COLO829 (cell line): ENCODE data around the gene CRACR2A.

ENCODE experiments used
- DNase-seq: peaks from one replicate; pipeline ENCODE4 v3.0.0; 2012; ENCODE audit warnings: low spot score

CRACR2A gene

GRCh38 chr12:3723916-3724805 is 28.7 kb downstream of the CRACR2A start:
- DNase-seq: no peak

DNA sequence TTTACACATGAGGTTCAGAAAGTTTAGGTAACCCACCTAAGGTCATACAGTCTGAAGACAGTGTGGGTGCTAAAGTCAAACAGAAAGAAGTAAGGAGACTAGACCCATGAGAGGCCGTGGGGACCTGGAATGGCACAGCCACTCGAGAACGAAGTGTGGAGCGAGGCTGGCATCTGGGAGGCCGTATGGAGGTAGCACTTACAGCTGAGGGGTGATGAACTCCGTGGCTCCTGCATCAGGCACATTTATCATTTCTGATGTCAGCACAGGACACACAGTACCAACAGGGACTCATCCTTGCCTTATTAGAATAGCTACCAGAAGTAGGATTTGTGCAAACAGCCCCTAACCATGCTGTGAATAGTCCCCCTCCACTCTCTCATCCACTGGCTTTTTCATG is 30.5 kb downstream of the CRACR2A start:
- no peak for DNase-seq

- DNase-seq: no peak
Measured at GRCh38 chr12:3720772-3721171, 32.1 kb downstream of the CRACR2A start.

DNA sequence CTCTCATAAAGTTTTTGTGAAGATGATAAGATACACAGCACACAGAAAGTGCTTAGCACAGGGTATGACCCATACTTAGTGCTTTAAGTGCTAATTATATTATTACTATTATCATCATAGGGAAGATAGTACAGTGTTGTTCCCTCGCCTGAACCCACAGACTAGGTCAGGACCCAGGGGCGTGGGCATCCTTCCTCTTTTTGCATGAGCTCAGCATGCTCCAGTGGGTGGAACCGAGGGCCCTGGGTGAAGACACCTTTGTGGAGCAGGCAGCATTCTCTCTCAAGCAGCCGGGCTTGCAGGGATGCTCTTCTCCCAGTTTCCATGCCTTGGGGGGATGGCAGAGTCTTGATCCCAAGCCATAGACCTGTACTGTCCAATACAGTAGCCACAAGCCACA is 34.8 kb downstream of the CRACR2A start:
- no peak for DNase-seq

GRCh38 chr12:3717283-3717898 is 35.5 kb downstream of the CRACR2A start:
- no peak for DNase-seq

GRCh38 chr12:3715999-3716398 is 36.9 kb downstream of the CRACR2A start:
- no peak for DNase-seq

- no peak for DNase-seq
Measured at GRCh38 chr12:3713947-3714346, 39.0 kb downstream of the CRACR2A start.

DNA sequence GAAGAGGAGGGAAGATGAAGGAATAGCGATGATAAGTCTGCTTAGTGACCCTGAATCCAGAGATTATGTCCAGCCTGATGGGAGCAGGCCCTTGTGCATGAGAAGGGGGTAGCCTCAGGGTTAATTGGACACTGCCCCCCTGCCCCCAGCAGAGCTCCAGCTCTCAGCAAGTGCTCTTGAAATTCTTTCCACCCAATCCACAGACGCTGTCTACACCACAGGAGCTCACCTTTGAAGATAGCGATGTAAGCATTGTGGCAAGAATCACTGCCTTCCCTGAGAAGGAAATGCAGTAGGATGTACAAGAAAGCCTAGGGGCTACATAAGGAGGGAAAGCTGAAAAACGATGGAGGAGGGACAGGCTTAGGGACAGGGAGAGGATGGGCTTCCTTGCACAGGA is 39.4 kb downstream of the CRACR2A start:
- DNase-seq: no peak

- DNase-seq: no peak
Measured at GRCh38 chr12:3712209-3712992, 40.5 kb downstream of the CRACR2A start.

DNA sequence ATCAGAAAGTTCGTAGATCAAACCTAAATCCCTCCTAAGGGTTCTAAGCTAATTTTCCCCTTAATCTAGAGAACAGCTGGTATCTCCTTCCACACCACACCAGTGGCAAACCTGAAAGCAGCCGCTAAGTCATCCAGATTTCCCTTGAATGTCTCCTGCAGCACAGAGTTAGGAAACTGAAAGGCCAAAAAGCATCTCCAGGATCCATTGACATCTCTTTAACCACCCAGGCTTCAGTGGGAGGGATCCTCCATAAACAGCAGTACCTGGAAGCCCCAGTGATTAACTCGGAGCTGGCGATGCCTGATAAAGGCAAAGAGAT is 47.6 kb downstream of the CRACR2A start:
- DNase-seq: no peak

GRCh38 chr12:3704512-3705353 is 48.2 kb downstream of the CRACR2A start:
- no peak for DNase-seq

GRCh38 chr12:3700861-3701260 is 52.0 kb downstream of the CRACR2A start:
- DNase-seq: no peak

GRCh38 chr12:3698218-3698974 is 54.5 kb downstream of the CRACR2A start:
- no peak for DNase-seq

GRCh38 chr12:3697311-3697870 is 55.5 kb downstream of the CRACR2A start:
- DNase-seq: no peak

DNA sequence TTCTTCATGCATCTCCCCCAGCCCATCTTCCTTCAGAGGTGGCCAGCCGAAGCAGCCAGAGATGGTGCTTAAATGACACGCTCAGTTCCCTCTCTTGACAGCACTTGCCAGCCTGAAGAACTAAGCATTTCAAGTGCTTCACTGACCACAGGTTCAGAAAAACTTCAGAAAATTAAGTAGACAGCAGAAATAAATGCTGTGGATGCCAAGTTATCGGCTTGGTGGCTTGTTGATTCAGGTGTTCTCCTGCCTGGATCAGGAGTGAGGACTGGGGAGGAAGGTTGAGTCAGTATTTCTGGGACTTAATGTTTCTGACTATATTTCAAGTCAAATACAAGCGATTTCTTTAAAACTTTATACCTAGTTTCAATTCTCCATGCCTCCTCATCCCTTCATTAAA is 58.2 kb downstream of the CRACR2A start:
- no peak for DNase-seq

- no peak for DNase-seq
Measured at GRCh38 chr12:3692616-3693365, 60.1 kb downstream of the CRACR2A start.

DNA sequence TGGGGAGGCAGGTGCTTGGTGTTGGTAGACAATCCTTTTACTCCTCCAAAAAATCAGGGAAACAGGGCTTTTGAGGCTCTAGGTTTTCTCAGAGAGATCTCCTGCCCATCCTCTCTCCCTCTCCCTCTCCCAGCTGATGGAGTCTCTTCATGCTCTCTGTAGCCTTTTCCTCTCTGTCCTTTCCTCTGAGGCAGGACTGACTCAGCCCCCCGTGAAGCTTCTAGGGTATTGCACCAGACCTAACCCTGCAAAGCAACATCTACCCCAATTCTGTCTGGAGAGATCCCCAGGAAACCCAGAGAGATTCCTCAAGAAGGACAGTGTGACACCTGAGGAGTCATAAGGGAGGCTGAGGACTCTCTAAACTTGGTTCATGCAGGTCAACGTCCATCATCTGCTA is 66.4 kb downstream of the CRACR2A start:
- DNase-seq: no peak

- no peak for DNase-seq
Measured at GRCh38 chr12:3685830-3686229, 67.1 kb downstream of the CRACR2A start.

GRCh38 chr12:3684449-3685051 is 68.4 kb downstream of the CRACR2A start:
- no peak for DNase-seq

GRCh38 chr12:3683670-3684069 is 69.2 kb downstream of the CRACR2A start:
- no peak for DNase-seq
